Common myeloid progenitor, CD34-positive (primary cell): ENCODE data around the gene SSH2.
A peak's percentile ranks its signal among the peaks of the same experiment; 100 is the strongest.
"Not testable (repeated sequence)": the region's sequence is repeated elsewhere in the genome, so short reads cannot be mapped to it uniquely, and the experiment has no call there.

ENCODE experiments used
- CTCF ChIA-PET: fragments of 350-600 bp; sonication (Branson Sonifier 250); formaldehyde crosslinking; loops from one replicate; lab custom pipeline; 2021; ENCODE audit warnings: antibody characterized with exemption; lab: Charles Lee
- POLR2A ChIA-PET: fragments of 350-600 bp; sonication (Branson Sonifier 250); formaldehyde crosslinking; loops from one replicate; lab custom pipeline; 2021; ENCODE audit warnings: antibody characterized with exemption; lab: Charles Lee
- DNase-seq, 3 donors: peaks; one replicate each; pipeline versions ENCODE4 v3.0.0 to v3.0.0-alpha.2; 2013
- H3K27ac ChIP-seq, 2 experiments: 1 replicate in 1 of 2; 2 replicates in 1 of 2; pipeline ENCODE4 v1.7.0; 2013; ENCODE audit warnings: inconsistent platforms in 2 of 2, low read length in 2 of 2, mild to moderate bottlenecking in 2 of 2, low read depth in 1 of 2, moderate library complexity in 1 of 2; ENCODE audit not compliant: severe bottlenecking in 2 of 2, insufficient read depth in 1 of 2, poor library complexity in 1 of 2
- H3K27me3 ChIP-seq, 5 experiments: replicated peaks in 2 of 5; 1 replicate in 3 of 5; 2 replicates in 2 of 5; pipeline versions ENCODE4 v1.6.1 to v1.7.0; 2013; ENCODE audit warnings: low read length in 4 of 5, mild to moderate bottlenecking in 2 of 5, moderate library complexity in 2 of 5, inconsistent platforms in 1 of 5; ENCODE audit not compliant: insufficient read depth in 5 of 5, control insufficient read depth in 4 of 5
- H3K36me3 ChIP-seq, 4 experiments: 1 replicate in 2 of 4; 2 replicates in 2 of 4; pipeline versions ENCODE4 v1.6.1 to v1.7.0; 2013; ENCODE audit warnings: low read length in 3 of 4, control low read depth in 1 of 4, mild to moderate bottlenecking in 1 of 4; ENCODE audit not compliant: control insufficient read depth in 4 of 4, insufficient read depth in 4 of 4
- H3K4me1 ChIP-seq, 4 experiments: 1 replicate in 3 of 4; 2 replicates in 1 of 4; pipeline versions ENCODE4 v1.6.1 to v1.7.1; 2013; ENCODE audit warnings: low read length in 3 of 4, mild to moderate bottlenecking in 3 of 4, control low read depth in 1 of 4, inconsistent platforms in 1 of 4, moderate library complexity in 1 of 4; ENCODE audit not compliant: control insufficient read depth in 4 of 4, insufficient read depth in 4 of 4; ENCODE audit errors: control extremely low read depth in 1 of 4
- H3K4me3 ChIP-seq, 7 experiments: 1 replicate in 4 of 7; 2 replicates in 3 of 7; pipeline versions ENCODE4 v1.5.1 to v1.7.0; 2013; ENCODE audit warnings: mild to moderate bottlenecking in 7 of 7, low read length in 6 of 7, moderate library complexity in 6 of 7, inconsistent platforms in 2 of 7, low read depth in 2 of 7, control low read depth in 1 of 7; ENCODE audit not compliant: insufficient read depth in 4 of 7, control insufficient read depth in 1 of 7; ENCODE audit errors: extremely low read depth in 1 of 7
- H3K9me3 ChIP-seq, 5 experiments: 1 replicate in 4 of 5; 2 replicates in 1 of 5; pipeline versions ENCODE4 v1.6.1 to v1.7.1; 2013; ENCODE audit warnings: low read length in 4 of 5, mild to moderate bottlenecking in 2 of 5, inconsistent platforms in 1 of 5, low read depth in 1 of 5, moderate library complexity in 1 of 5; ENCODE audit not compliant: control insufficient read depth in 4 of 5, insufficient read depth in 2 of 5; ENCODE audit errors: control extremely low read depth in 1 of 5
- WGBS: methylation state at CpG from one replicate; pipeline ENCODE4 v1.1.5; 2013; ENCODE audit not compliant: insufficient coverage; 5-methylcytosine and 5-hydroxymethylcytosine counted together

SSH2 gene

DNA sequence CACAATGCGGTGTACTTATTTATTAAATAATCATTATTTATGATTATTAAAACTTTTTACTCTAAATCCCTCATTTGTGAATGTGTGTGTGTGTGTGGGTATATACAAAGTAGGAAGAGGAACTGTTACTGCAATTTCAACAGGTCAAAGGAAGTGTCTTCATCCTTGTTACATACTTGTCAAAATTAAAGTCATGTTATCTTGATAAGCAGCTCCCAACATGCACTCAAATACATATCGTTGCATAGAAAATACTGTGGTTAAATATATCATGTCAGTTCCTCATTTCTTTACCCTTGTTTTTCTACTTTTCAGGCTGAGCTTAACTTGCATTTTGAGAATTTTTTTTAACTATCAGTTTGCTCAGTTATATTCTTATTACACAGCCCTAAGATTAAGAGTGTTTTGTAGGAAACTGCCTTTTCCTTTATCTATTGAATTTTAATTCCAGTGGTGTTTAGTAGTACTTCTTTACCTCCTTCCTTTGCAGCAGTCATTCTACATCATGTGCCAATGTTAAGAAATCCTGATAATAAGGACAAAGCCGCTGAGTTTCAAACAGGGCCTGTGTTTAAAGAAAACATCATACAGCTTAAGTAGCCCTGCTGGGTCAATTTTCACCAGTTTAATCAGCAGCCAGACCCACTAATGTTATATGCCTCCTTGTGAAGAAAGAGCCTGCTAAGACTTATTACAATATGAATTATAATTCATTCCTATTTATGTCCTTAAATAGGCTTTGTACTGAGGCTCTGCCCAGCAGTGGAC is 18.6 kb upstream of the SSH2 start:
- Histone ChIP-seq H3K9me3 (peaks cover 0 to 5% (median 0%) of the 10 kb centered on the region in 5 experiments), H3K27ac (peak overlapping the region in 1 of 2 experiments; percentile 74), H3K4me3 (peak overlapping the region in 1 of 7 experiments; percentile 5), H3K4me1 (peaks cover 12 to 21% (median 15%) of the 10 kb centered on the region in 4 experiments), H3K36me3 (no peaks in the 10 kb centered on the region), H3K27me3 (no peaks in the 10 kb centered on the region)
- ChIA-PET CTCF (interaction anchor here (0.6 to 3.0 kb wide), 8 partner anchors 10 to 309 kb away, joined by 3 to 14 read pairs (median 3); partner anchors contain the start of gene SSH2), POLR2A (interaction anchor here (0.9 kb wide), 1 partner anchor 15 kb away, joined by 3 read pairs; no protein-coding TSS in a partner anchor)
- WGBS, result 40% methylated on average over 1 of the region's 3 CpGs
- DNase-seq, result peak; percentile 43 to 93 (median 85)

- CTCF ChIA-PET, result interaction anchor here (1.0 to 2.0 kb wide), 2 partner anchors 8 to 14 kb away, joined by 3 to 10 read pairs; partner anchors contain the start of gene SSH2
- POLR2A ChIA-PET, result no interaction called here
- H3K36me3 ChIP-seq, result no peaks in the 10 kb centered on the region
- no peaks in the 10 kb centered on the region for H3K9me3 ChIP-seq
- WGBS, result no CpG with 5 or more reads among the region's 2 CpGs
- no peak overlapping the region for H3K4me3 ChIP-seq
- peaks cover 12 to 21% (median 15%) of the 10 kb centered on the region in 4 experiments for H3K4me1 ChIP-seq
- no peak for DNase-seq
- H3K27ac ChIP-seq, result no peak overlapping the region
- H3K27me3 ChIP-seq, result no peaks in the 10 kb centered on the region
Measured at GRCh38 chr17:29945281-29945680, 15.3 kb upstream of the SSH2 start.

DNA sequence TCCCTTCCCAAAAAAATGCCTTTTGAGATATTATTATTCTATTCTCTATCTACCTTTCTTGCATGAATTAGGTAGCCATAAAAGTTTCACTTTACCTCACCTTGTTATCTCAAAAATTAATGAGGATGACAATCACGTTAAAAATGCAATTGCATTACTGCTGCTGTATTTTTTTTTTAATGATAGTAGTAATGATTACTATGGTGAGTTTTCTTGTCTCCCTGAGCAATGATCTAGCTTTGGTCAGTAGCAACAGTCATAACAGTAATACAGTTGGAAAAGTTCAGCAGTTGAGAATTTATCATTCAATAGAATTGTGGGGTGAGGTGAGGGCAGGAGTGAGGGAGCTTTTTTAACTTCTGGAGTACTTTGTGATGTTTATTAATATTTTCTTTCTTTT is 11.3 kb upstream of the SSH2 start, which contains the start of gene EFCAB5:
Gene EFCAB5, plus strand, starts transcription at position 301 of the 400 bp plus-strand sequence. CDS start 163 bp downstream, outside the sequence.
- Histone ChIP-seq H3K4me3 (no peak within 1 kb of the TSS), H3K27ac (no peak within 1 kb of the TSS), H3K27me3 (no peaks in the 10 kb centered on the region), H3K9me3 (no peaks in the 10 kb centered on the region), H3K4me1 (no peaks in the 10 kb centered on the region), H3K36me3 (no peaks in the 10 kb centered on the region)
- DNase-seq, result no peak
- no CpG with 5 or more reads among the region's 1 CpG for WGBS
- ChIA-PET POLR2A (no interaction called here), CTCF (interaction anchor here (1.2 to 2.6 kb wide), 3 partner anchors 10 to 320 kb away, joined by 3 to 24 read pairs (median 5); no protein-coding TSS in a partner anchor)

DNA sequence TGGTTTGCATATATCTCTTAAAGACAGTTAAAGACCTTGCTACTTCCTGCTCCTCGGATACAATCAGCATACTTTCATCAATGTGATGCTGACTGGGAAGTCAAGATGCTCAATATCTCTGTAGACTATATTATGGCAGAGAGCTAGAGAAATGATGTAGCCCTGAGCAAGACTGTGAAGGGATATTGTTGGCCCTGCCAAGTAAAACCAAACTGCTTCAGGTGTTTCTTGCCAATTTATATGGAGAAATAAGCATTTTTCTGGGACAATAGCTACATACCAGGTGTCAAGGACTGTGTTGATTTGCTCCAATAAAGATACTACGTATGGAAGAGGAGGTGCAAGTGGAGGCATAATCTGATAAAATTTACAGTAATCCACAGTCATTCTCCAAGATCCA is 6.7 kb upstream of the SSH2 start:
- Histone ChIP-seq H3K27ac (no peak overlapping the region), H3K27me3 (no peaks in the 10 kb centered on the region), H3K9me3 (no peaks in the 10 kb centered on the region), H3K36me3 (no peaks in the 10 kb centered on the region), H3K4me1 (peaks cover 0 to 1% (median under 1%) of the 10 kb centered on the region in 4 experiments), H3K4me3 (no peak overlapping the region)
- DNase-seq, result no peak
- CTCF ChIA-PET, result interaction anchor here (0.6 to 9.0 kb wide), 3 partner anchors 9 to 129 kb away, joined by 3 to 163 read pairs (median 3); no protein-coding TSS in a partner anchor
- POLR2A ChIA-PET, result no interaction called here
- no CpG with 5 or more reads among the region's 2 CpGs for WGBS

DNA sequence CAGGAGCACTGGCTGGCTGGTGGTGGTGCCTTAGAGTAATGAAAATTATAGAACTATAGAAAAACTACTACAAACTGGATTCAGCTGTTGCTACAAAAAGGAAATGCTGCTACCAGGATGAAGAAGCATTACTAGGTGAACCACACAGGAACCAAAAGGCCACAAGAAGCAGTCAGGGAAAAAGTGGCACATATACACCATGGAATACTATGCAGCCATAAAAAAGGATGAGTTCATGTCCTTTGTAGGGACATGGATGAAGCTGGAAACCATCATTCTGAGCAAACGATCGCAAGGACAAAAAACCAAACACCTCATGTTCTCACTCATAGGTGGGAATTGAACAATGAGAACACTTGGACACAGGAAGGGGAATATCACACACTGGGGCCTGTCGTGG is 5.9 kb upstream of the SSH2 start:
- DNase-seq, POLR2A ChIA-PET, H3K9me3 ChIP-seq, H3K27me3 ChIP-seq, H3K36me3 ChIP-seq, H3K4me3 ChIP-seq, H3K4me1 ChIP-seq, H3K27ac ChIP-seq: not testable (repeated sequence)
- CTCF ChIA-PET, result interaction anchor here (1.4 to 9.0 kb wide), 2 partner anchors 128 to 158 kb away, joined by 3 to 163 read pairs; no protein-coding TSS in a partner anchor
- WGBS, result no CpG with 5 or more reads among the region's 3 CpGs

- CTCF ChIA-PET, result interaction anchor here (0.8 to 9.0 kb wide), 3 partner anchors 66 to 294 kb away, joined by 3 to 163 read pairs (median 3); no protein-coding TSS in a partner anchor
- no peak for DNase-seq
- Histone ChIP-seq H3K27ac (no peak overlapping the region), H3K4me3 (no peak overlapping the region), H3K4me1 (peaks cover 12 to 27% (median 18%) of the 10 kb centered on the region in 4 experiments), H3K27me3 (no peaks in the 10 kb centered on the region), H3K36me3 (no peaks in the 10 kb centered on the region), H3K9me3 (no peaks in the 10 kb centered on the region)
- WGBS, result 48% methylated on average over 2 of the region's 2 CpGs
- POLR2A ChIA-PET, result interaction anchor here (1.5 kb wide), 1 partner anchor 15 kb away, joined by 3 read pairs; no protein-coding TSS in a partner anchor
Measured at GRCh38 chr17:29933379-29933778, 3.4 kb upstream of the SSH2 start.
